ENCODE data around the gene STX1B. TPM values are rescaled to one million over a fixed set of nuclear protein-coding genes. Genes with fewer than 3 reads are reported as not detected.

Gene STX1B
- total and polyA plus RNA-seq, 10 donors = 0.29 to 4.2 (median 1.5) TPM

DNA sequence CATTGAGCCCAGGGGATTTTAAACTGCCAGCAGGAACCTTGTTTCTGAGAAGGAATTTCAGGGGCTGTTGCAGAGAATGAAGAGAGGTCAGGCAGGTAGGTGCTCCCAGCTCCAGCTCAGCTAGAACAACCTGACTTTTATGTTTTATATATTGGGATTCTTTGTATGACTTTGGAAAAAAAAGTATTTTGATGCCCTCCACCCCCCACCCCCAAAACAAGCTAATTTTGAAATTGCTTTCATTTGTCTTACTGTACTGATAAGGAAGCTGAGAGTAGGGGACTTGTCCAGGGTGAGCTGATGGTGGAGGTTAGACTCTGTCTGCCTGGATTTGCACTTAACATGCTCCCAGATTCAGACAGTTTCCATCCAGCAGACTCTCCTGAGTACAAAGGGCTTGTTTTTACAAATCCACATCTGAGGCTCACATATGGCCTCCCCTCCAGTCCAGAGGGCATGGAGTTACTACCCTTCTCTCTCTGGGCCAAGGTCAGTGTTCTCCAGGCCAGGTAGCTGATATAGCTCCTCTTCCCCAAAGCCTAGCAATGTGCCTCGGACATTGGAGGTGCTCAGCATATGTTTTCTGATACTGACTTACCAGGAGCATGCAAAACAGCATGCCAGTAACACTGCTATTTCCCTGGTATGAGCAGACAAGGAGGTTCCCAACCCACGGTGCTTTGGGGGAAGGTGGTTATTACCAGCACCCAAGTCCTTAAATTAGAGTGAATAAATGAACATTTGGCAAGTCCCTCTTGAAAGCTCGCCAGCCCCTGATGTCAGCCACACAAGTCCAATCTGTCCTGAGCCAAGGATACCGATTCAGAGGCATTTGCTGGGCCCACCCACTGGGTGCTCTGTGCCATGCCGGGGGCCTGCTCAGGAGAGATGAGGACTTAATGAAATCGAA lies 11.3 kb downstream of the STX1B start:
- Histone ChIP-seq H3K9me3 (no peaks in the 10 kb centered on the region), H3K4me1 (peaks cover 0 to 28% (median 17%) of the 10 kb centered on the region in 6 donors), H3K36me3 (no peaks in the 10 kb centered on the region), H3K4me3 (no peak overlapping the region), H3K27me3 (replicated peaks in 1 of 7) (peaks cover 0 to 10% (median 0%) of the 10 kb centered on the region in 7 donors), H3K27ac (peak overlapping the region in 1 of 8 donors; percentile 90)
- no peak for DNase-seq
- intact Hi-C loops (cut with DNase I; ENCODE audit: low total_unique reads) = no loop called here
- TF ChIP-seq, protein P1, sequence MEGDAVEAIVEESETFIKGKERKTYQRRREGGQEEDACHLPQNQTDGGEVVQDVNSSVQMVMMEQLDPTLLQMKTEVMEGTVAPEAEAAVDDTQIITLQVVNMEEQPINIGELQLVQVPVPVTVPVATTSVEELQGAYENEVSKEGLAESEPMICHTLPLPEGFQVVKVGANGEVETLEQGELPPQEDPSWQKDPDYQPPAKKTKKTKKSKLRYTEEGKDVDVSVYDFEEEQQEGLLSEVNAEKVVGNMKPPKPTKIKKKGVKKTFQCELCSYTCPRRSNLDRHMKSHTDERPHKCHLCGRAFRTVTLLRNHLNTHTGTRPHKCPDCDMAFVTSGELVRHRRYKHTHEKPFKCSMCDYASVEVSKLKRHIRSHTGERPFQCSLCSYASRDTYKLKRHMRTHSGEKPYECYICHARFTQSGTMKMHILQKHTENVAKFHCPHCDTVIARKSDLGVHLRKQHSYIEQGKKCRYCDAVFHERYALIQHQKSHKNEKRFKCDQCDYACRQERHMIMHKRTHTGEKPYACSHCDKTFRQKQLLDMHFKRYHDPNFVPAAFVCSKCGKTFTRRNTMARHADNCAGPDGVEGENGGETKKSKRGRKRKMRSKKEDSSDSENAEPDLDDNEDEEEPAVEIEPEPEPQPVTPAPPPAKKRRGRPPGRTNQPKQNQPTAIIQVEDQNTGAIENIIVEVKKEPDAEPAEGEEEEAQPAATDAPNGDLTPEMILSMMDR (IDR thresholded peaks at IDR 0.05 in 8 of 11, conservative IDR thresholded peaks at IDR 0.05 in 3 of 11) = no peak
- TF ChIP-seq POLR2A (IDR thresholded peaks at IDR 0.05) = no peak
- no peak for TF ChIP-seq POLR2AphosphoS5 (IDR thresholded peaks at IDR 0.05)
- WGBS, 5 donors = 80 to 91% (median 84%) methylated on average over 6 of the region's 6 CpGs

DNA sequence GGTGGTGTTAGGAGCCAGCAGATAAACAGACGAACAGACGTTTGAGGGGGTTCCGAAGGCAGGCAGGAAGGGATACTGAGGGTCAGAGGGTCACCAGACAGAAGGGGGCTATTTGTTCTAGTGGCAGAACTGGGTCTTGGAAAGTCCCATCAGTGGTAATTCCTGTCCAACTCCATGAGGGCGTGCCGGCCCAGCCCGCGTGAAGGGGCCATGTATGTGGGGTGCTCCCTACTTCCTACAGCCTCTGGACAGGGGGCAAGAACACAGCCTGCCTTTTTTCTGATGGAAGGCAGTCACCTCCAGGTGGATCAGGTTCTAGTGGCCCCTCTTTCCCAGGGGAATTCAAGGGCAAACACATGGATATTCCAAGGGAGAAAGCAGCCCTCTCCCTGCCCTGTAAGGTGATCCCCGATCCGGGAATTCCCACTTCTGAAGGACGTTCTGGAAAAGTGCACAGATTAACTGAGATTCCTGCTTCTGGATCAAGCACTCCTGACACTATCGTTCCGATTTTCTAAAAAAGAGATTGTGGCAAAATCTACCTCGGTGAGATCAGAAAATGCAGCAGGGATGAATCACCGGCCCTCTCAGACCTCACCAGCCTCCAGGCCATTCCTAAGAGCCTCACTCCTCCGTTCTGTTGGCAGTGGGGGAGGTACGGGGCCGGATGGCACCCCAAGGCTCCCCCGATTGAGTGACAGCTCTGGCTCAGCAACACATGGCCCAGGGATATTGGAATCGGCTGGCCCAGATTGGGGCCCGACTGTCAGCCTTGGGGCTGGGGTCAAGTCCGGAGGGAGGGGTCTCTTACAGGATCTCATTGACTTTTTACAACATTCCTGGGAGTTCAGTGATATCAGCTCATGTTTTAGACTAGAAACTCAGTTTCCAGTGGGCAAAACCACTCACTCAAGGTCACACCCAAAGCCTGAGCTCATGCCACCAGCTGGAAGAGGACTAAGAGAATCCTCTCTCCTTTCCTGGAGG lies 12.4 kb downstream of the STX1B start:
- TF ChIP-seq POLR2A (IDR thresholded peaks at IDR 0.05) = no peak
- TF ChIP-seq, protein P1 (IDR thresholded peaks at IDR 0.05 in 8 of 11, conservative IDR thresholded peaks at IDR 0.05 in 3 of 11) = no peak
- no peak for TF ChIP-seq POLR2AphosphoS5 (IDR thresholded peaks at IDR 0.05)
- Histone ChIP-seq H3K27ac (peak overlapping the region; percentile 11 to 90 (median 79)), H3K4me3 (peak overlapping the region; percentile 28 to 76 (median 44)), H3K9me3 (no peaks in the 10 kb centered on the region), H3K36me3 (no peaks in the 10 kb centered on the region), H3K4me1 (peaks cover 0 to 28% (median 17%) of the 10 kb centered on the region in 6 donors), H3K27me3 (replicated peaks in 1 of 7) (peaks cover 0 to 10% (median 0%) of the 10 kb centered on the region in 7 donors)
- WGBS, 5 donors = 66 to 73% (median 68%) methylated on average over 21 of the region's 21 CpGs
- DNase-seq = no peak
- intact Hi-C loops (cut with DNase I; ENCODE audit: low total_unique reads) = no loop called here

DNA sequence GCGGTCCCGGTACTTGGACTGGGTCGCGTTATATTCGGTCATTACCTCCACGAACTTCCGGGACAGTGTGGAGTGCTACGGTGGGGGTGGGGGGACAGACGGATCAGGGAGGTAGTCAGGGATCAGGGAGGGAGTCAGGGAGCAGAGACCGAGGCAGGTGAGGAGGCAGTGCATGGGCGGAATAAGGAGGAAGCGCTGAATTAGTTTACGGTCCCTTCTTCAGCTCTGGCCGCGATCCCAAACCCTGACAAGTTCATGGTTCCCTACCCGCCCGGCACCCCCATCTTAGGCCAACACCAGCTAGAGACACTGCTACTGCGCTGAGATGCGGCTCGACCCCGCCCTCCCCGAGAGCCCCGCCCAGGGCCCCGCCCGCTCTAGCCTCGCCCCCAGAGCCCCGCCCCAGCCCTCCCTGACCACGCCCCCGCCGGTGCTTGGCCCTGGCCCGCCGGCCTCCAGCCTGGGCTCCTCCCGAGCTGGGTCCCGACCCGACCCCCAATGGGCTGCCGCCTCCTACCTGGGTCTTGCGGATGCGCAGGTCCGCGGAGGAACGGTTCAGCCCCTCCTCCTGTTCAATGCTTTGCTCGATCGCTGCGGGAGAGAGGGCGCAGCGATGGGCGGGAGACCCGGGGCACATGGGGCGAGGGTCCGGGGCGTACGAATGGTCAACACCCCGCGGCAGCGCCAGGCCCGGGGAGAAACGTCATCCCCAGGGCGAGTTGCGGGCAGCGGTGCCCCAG lies 13.3 kb downstream of the STX1B start:
- H3K4me3 ChIP-seq = peak overlapping the region; percentile 28 to 76 (median 44)
- peaks cover 0 to 28% (median 17%) of the 10 kb centered on the region in 6 donors for H3K4me1 ChIP-seq
- WGBS, 5 donors = 2 to 8% (median 3%) methylated on average over 34 to 60 of the region's 60 CpGs
- H3K36me3 ChIP-seq = no peaks in the 10 kb centered on the region
- DNase-seq = peak; percentile 96
- H3K27ac ChIP-seq = peak overlapping the region; percentile 11 to 90 (median 79)
- peaks cover 0 to 10% (median 0%) of the 10 kb centered on the region in 7 donors for H3K27me3 ChIP-seq (replicated peaks in 1 of 7)
- intact Hi-C loops (cut with DNase I; ENCODE audit: low total_unique reads) = no loop called here
- TF ChIP-seq, protein P1 (IDR thresholded peaks at IDR 0.05 in 8 of 11, conservative IDR thresholded peaks at IDR 0.05 in 3 of 11) = no peak
- TF ChIP-seq POLR2AphosphoS5 (IDR thresholded peaks at IDR 0.05) (peak; percentile 75 to 82 (median 80)), POLR2A (IDR thresholded peaks at IDR 0.05) (peak in 2 of 3 donors; percentile 12 to 30)
- H3K9me3 ChIP-seq = no peaks in the 10 kb centered on the region
